Neural cell (in vitro differentiated cells): ENCODE results near the gene GK.

Source experiments
- CTCF ChIP-seq: fragments of 450-650 bp; IDR thresholded peaks from 2 replicates; pipeline ENCODE4 v1.5.1; 2014; ENCODE audit warnings: antibody characterized with exemption, mild to moderate bottlenecking, moderate library complexity; ENCODE audit not compliant: poor library complexity, severe bottlenecking
- EP300 ChIP-seq: fragments of 450-650 bp; conservative IDR thresholded peaks from 2 replicates; pipeline ENCODE4 v1.6.1; 2014; ENCODE audit warnings: antibody characterized with exemption, mild to moderate bottlenecking, moderate library complexity; ENCODE audit not compliant: poor library complexity, severe bottlenecking
- EZH2 ChIP-seq: fragments of 200-600, 300-800 bp; shearing (Covaris generic), sonication (generic); IDR thresholded peaks from 2 replicates; pipeline ENCODE4 v1.6.1; 2014; ENCODE audit warnings: antibody characterized with exemption, low read length, borderline replicate concordance, mild to moderate bottlenecking; ENCODE audit not compliant: insufficient read depth, poor library complexity, severe bottlenecking
- MXI1 ChIP-seq: fragments of 450-650 bp; conservative IDR thresholded peaks from 2 replicates; pipeline ENCODE4 v1.6.1; 2014; ENCODE audit warnings: antibody characterized with exemption, mild to moderate bottlenecking; ENCODE audit not compliant: poor library complexity, severe bottlenecking
- POLR2AphosphoS5 ChIP-seq: IDR thresholded peaks from 2 replicates; pipeline ENCODE4 v1.6.1; 2012
- RAD21 ChIP-seq: fragments of 450-650 bp; conservative IDR thresholded peaks from 2 replicates; pipeline ENCODE4 v1.6.1; 2014; ENCODE audit warnings: antibody characterized with exemption, mild to moderate bottlenecking, moderate library complexity
- REST ChIP-seq: IDR thresholded peaks from 2 replicates; pipeline ENCODE4 v1.6.1; 2012; ENCODE audit warnings: borderline replicate concordance
- SMC3 ChIP-seq: fragments of 450-650 bp; conservative IDR thresholded peaks from 2 replicates; pipeline ENCODE4 v1.6.1; 2014; ENCODE audit warnings: antibody characterized with exemption, mild to moderate bottlenecking, moderate library complexity; ENCODE audit not compliant: poor library complexity
- TAF1 ChIP-seq: IDR thresholded peaks from 2 replicates; pipeline ENCODE4 v1.6.1; 2012; ENCODE audit warnings: low read depth

- no peak for TF ChIP-seq REST
- TF ChIP-seq POLR2AphosphoS5 = no peak
- TF ChIP-seq CTCF = no peak
- no peak for TF ChIP-seq SMC3
- no peak for TF ChIP-seq EP300
- no peak for TF ChIP-seq TAF1
- TF ChIP-seq EZH2 = no peak
- no peak for TF ChIP-seq RAD21
- TF ChIP-seq MXI1 = no peak
Measured at GRCh38 chrX:30607155-30607554, 46.1 kb upstream of the GK start.
